HEK293T (cell line): ENCODE results near the gene KIF26B.

Experiments used
- CTCF ChIA-PET: fragments of 350-600 bp; formaldehyde crosslinking; extraction: SDS; loops from one replicate; lab custom pipeline; 2021; ENCODE audit warnings: antibody characterized with exemption, inconsistent platforms; lab: Yijun Ruan, JAX
- POLR2A ChIA-PET: fragments of 350-600 bp; formaldehyde crosslinking; extraction: SDS; loops from one replicate; lab custom pipeline; 2020; ENCODE audit warnings: antibody characterized with exemption, inconsistent platforms; lab: Yijun Ruan, JAX
- DNase-seq: peaks from one replicate; pipeline ENCODE4 v3.0.0; 2012; ENCODE audit warnings: mixed read lengths; ENCODE audit errors: extremely low spot score
- ARNT ChIP-seq: fragments of 450-650 bp; IDR thresholded peaks from 2 replicates; pipeline ENCODE4 v1.6.1; 2017; ENCODE audit warnings: mild to moderate bottlenecking
- BHLHE40 ChIP-seq: fragments of 450-650 bp; IDR thresholded peaks from 2 replicates; pipeline ENCODE4 v1.6.1; 2016; ENCODE audit warnings: mild to moderate bottlenecking, moderate library complexity, borderline replicate concordance
- CTBP1 ChIP-seq: fragments of 450-650 bp; IDR thresholded peaks from 2 replicates; pipeline ENCODE4 v1.6.1; 2016; ENCODE audit warnings: borderline replicate concordance
- ELF4 ChIP-seq: fragments of 450-650 bp; IDR thresholded peaks from 2 replicates; pipeline ENCODE4 v1.6.1; 2017; ENCODE audit warnings: antibody characterized with exemption
- FOXA1 ChIP-seq: fragments of 450-650 bp; IDR thresholded peaks from 2 replicates; pipeline ENCODE4 v1.6.1; 2016; ENCODE audit warnings: mild to moderate bottlenecking
- FOXK2 ChIP-seq: fragments of 450-650 bp; IDR thresholded peaks from 2 replicates; pipeline ENCODE4 v1.6.1; 2016; ENCODE audit warnings: mild to moderate bottlenecking
- FOXM1 ChIP-seq: fragments of 450-650 bp; IDR thresholded peaks from 2 replicates; pipeline ENCODE4 v1.6.1; 2017; ENCODE audit warnings: mild to moderate bottlenecking, borderline replicate concordance
- HDGF ChIP-seq: fragments of 450-650 bp; IDR thresholded peaks from 2 replicates; pipeline ENCODE4 v1.6.1; 2017; ENCODE audit warnings: antibody characterized with exemption, borderline replicate concordance
- L3MBTL2 ChIP-seq: fragments of 450-650 bp; conservative IDR thresholded peaks from 2 replicates; pipeline ENCODE4 v1.6.1; 2016; ENCODE audit warnings: mild to moderate bottlenecking
- LEF1 ChIP-seq: fragments of 450-650 bp; IDR thresholded peaks from 2 replicates; pipeline ENCODE4 v1.6.1; 2017; ENCODE audit warnings: mild to moderate bottlenecking, borderline replicate concordance
- NFRKB ChIP-seq: fragments of 450-650 bp; IDR thresholded peaks from 2 replicates; pipeline ENCODE4 v1.6.1; 2016; ENCODE audit warnings: mild to moderate bottlenecking, moderate library complexity
- PKNOX1 ChIP-seq: fragments of 450-650 bp; IDR thresholded peaks from 2 replicates; pipeline ENCODE4 v1.6.1; 2016
- SP1 ChIP-seq: fragments of 450-650 bp; IDR thresholded peaks from 2 replicates; pipeline ENCODE4 v1.6.1; 2017
- SUZ12 ChIP-seq: fragments of 450-650 bp; IDR thresholded peaks from 2 replicates; pipeline ENCODE4 v1.6.1; 2016; ENCODE audit warnings: mild to moderate bottlenecking
- TARDBP ChIP-seq: fragments of 450-650 bp; IDR thresholded peaks from 2 replicates; pipeline ENCODE4 v1.6.1; 2016
- ZNF384 ChIP-seq: fragments of 450-650 bp; IDR thresholded peaks from 2 replicates; pipeline ENCODE4 v1.6.1; 2016

KIF26B gene

GRCh38 chr1:245751726-245752470 is 597.1 kb downstream of the KIF26B start:
- CTCF ChIA-PET, result no interaction called here
- POLR2A ChIA-PET, result no interaction called here
- no peak for TF ChIP-seq ZNF384
- TF ChIP-seq PKNOX1, result no peak
- no peak for TF ChIP-seq ELF4
- TF ChIP-seq FOXA1, result no peak
- TF ChIP-seq ARNT, result no peak
- no peak for TF ChIP-seq FOXM1
- TF ChIP-seq SUZ12, result no peak
- no peak for TF ChIP-seq LEF1
- TF ChIP-seq L3MBTL2, result no peak
- no peak for TF ChIP-seq BHLHE40
- TF ChIP-seq TARDBP, result no peak
- TF ChIP-seq FOXK2, result no peak
- no peak for TF ChIP-seq NFRKB
- TF ChIP-seq HDGF, result no peak
- TF ChIP-seq CTBP1, result no peak
- no peak for TF ChIP-seq SP1
- no peak for DNase-seq

GRCh38 chr1:245752561-245752960 is 597.8 kb downstream of the KIF26B start:
- DNase-seq, result no peak
- POLR2A ChIA-PET, result no interaction called here
- TF ChIP-seq HDGF (no peak), ELF4 (no peak)
- CTCF ChIA-PET, result no interaction called here

- TF ChIP-seq L3MBTL2 (no peak), FOXK2 (no peak), ARNT (no peak), FOXM1 (no peak), HDGF (no peak), ELF4 (no peak), ZNF384 (no peak), LEF1 (no peak), TARDBP (no peak), FOXA1 (no peak), SUZ12 (no peak), PKNOX1 (no peak), SP1 (no peak)
- CTCF ChIA-PET, result no interaction called here
- DNase-seq, result no peak
- POLR2A ChIA-PET, result interaction anchor here (0.6 kb wide), 1 partner anchor 30 kb away, joined by 3 read pairs; no protein-coding TSS in a partner anchor
These were observed 599.0 kb downstream of the KIF26B start for GRCh38 chr1:245753807-245754206.

- no peak for DNase-seq
- TF ChIP-seq SUZ12 (no peak), PKNOX1 (no peak), ARNT (no peak)
- ChIA-PET POLR2A (no interaction called here), CTCF (no interaction called here)
These were observed 599.7 kb downstream of the KIF26B start for GRCh38 chr1:245754463-245754961.
